GM21515 (cell line): ENCODE data around the gene GDPD3.

ENCODE experiments used
- ATAC-seq: cut with Tn5 transposase; IDR thresholded peaks from one replicate; pipeline ENCODE4 v1.9.1; 2021; ENCODE audit not compliant: unreplicated experiment

Gene GDPD3

DNA sequence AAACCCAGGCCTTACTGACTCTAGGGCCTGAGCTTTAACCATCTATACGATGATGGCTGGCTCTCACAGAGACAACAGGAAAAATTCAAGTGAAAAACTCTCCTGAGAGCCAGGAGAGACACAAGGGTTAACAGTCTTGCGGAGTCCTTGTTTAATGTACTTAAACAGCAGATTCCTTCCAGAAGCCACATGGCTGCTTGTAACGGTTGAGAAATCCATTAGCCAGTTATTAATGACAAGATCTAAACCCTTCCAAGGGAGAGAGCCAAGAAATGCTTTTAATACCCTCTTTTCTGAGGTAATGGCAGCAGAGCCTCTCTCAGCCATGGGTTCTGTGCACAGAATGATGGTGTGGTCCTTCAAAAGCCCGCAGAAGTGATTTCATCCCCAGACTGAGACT lies 53.0 kb downstream of the GDPD3 start:
- ATAC-seq, result no peak

DNA sequence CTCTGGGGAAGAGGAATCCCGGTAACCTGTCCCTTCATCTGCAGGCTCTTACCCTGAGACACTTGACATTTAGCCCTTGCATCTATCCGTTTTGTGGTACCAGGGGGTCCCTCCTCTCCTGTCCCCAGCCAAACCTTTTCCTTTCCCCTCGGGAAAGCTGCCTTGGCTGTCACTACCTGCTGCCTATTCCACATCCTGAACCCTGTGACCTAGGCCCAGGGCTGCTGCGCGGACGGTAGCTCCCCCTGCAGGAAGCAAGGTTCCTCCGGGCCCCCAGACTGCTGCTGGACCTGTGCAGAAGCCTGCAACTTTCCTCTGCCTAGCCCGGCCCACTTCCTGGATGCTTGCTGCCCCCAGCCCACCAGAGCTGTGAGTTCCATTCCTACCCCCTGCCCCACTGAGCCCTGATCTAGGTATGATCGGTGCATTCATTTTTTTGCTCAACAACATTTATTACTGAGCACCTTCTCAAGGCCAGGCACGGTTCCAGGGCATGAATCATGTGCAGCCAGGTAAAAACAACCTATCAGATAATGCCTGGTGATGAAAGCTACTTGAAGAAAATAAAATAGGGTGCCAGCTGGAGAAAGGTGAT lies 58.3 kb downstream of the GDPD3 start:
- ATAC-seq, result no peak
